GM12878 (cell line): ENCODE measurements around the gene OPRL1. TPM values are rescaled to one million over a fixed set of nuclear protein-coding genes. Genes with fewer than 3 reads are reported as not detected.

Experiments
- CEBPZ ChIP-seq: fragments of 150-350 bp; IDR thresholded peaks from 2 replicates; pipeline ENCODE4 v1.6.1; 2016; ENCODE audit warnings: low read depth, low read length
- CHD2 ChIP-seq: IDR thresholded peaks from 2 replicates; pipeline ENCODE4 v1.6.1; 2011; ENCODE audit warnings: low read depth, low read length, improper control_type of control experiment, borderline replicate concordance
- MLLT1 ChIP-seq: fragments of 450-650 bp; IDR thresholded peaks from 2 replicates; pipeline ENCODE4 v1.6.1; 2016; ENCODE audit warnings: mild to moderate bottlenecking
- NFXL1 ChIP-seq: fragments of 450-650 bp; IDR thresholded peaks from 2 replicates; pipeline ENCODE4 v1.6.1; 2017; ENCODE audit warnings: antibody characterized with exemption, mild to moderate bottlenecking, borderline replicate concordance
- POLR2A ChIP-seq: IDR thresholded peaks from 2 replicates; pipeline ENCODE4 v1.6.1; 2011; ENCODE audit warnings: low read depth, mild to moderate bottlenecking, low read length
- polyA plus RNA-seq, 11 experiments: library from polyadenylated mRNA; depleted of rRNA in 4 of 11; unstranded in 6 of 11; stranded (reverse) in 5 of 11; fragments of >200 nt; fragmentation: Nextera tagmentation in 4 of 11; fragmentation: Illumina TruSeq in 1 of 11; extraction: Ambion mirVana in 4 of 11; extraction: Trizol in 1 of 11; gene quantifications; 1 replicate in 1 of 11; 2 replicates in 10 of 11; pipeline versions ENCODE4 v1.2.1 to v1.2.3, GENCODE V29; 2011 to 2016; ENCODE audit warnings: inconsistent platforms in 2 of 11, missing spikeins in 2 of 11, low read depth in 1 of 11
- total RNA-seq, 4 experiments: library from RNA; depleted of rRNA in 3 of 4; stranded (reverse); fragments of >200 nt in 3 of 4; fragmentation: Illumina TruSeq in 1 of 4; extraction: Trizol in 1 of 4; gene quantifications; 2 replicates each; pipeline versions ENCODE4 v1.2.1 to v1.2.3, GENCODE V29; 2013 to 2021

The OPRL1 gene
- total and polyA plus RNA-seq, 10 of the 15 experiments (the other 5 are each of a cell fraction or from before 2014, with no cell fraction given), result 0.04 to 0.41 (median 0.24) TPM; not detected in 1

GRCh38 chr20:64035933-64036345, 43.9 kb upstream of the OPRL1 start, which contains the start of gene C20orf204 (continued):
- TF ChIP-seq CEBPZ (no peak), CHD2 (peak; percentile 2; the same call in 1 of the 2 replicates), MLLT1 (peak; percentile 54; the same call in 1 of the 2 replicates), NFXL1 (no peak), POLR2A (peak; percentile 60)
